Liver (tissue), 9 donors: ENCODE results near the gene GALNTL6. TPM values are rescaled to one million over a fixed set of nuclear protein-coding genes. Genes with fewer than 3 reads are reported as not detected.

Source experiments
- DNase-seq: peaks from one replicate; pipeline ENCODE4 v3.0.0-alpha.2; 2017; ENCODE audit warnings: low spot score
- H3K27ac ChIP-seq, 2 donors: one replicate each; pipeline ENCODE4 v1.7.0; 2013; ENCODE audit warnings: inconsistent platforms in 2 of 2, low read length in 2 of 2, control low read depth in 1 of 2, low read depth in 1 of 2, mild to moderate bottlenecking in 1 of 2
- H3K27me3 ChIP-seq, 4 donors: one replicate each; pipeline versions ENCODE4 v1.6.1 to v1.7.0; 2013; ENCODE audit warnings: low read length in 3 of 4, inconsistent platforms in 1 of 4, mild to moderate bottlenecking in 1 of 4, moderate library complexity in 1 of 4; ENCODE audit not compliant: control insufficient read depth in 4 of 4, insufficient read depth in 4 of 4
- H3K36me3 ChIP-seq, 4 donors: one replicate each; pipeline versions ENCODE4 v1.6.1 to v1.7.0; 2013; ENCODE audit warnings: low read length in 3 of 4, mild to moderate bottlenecking in 3 of 4, low read depth in 1 of 4, moderate library complexity in 1 of 4; ENCODE audit not compliant: control insufficient read depth in 4 of 4, insufficient read depth in 3 of 4
- H3K4me1 ChIP-seq, 4 donors: one replicate each; pipeline versions ENCODE4 v1.6.1 to v1.7.0; 2013; ENCODE audit warnings: low read length in 3 of 4, mild to moderate bottlenecking in 3 of 4, moderate library complexity in 1 of 4; ENCODE audit not compliant: control insufficient read depth in 4 of 4, insufficient read depth in 4 of 4
- H3K4me3 ChIP-seq, 3 donors: one replicate each; pipeline versions ENCODE4 v1.6.1 to v1.7.0; 2013; ENCODE audit warnings: low read length in 3 of 3, control low read depth in 1 of 3, low read depth in 1 of 3, mild to moderate bottlenecking in 1 of 3
- H3K9ac ChIP-seq, 2 donors: one replicate each; pipeline ENCODE4 v1.7.0; 2013; ENCODE audit warnings: low read length in 2 of 2, mild to moderate bottlenecking in 2 of 2, moderate library complexity in 2 of 2, control low read depth in 1 of 2, low read depth in 1 of 2
- H3K9me3 ChIP-seq, 4 donors: one replicate each; pipeline versions ENCODE4 v1.6.1 to v1.7.0; 2013; ENCODE audit warnings: low read length in 3 of 4; ENCODE audit not compliant: control insufficient read depth in 4 of 4
- EGR1 ChIP-seq, 2 donors: IDR thresholded peaks; 2 replicates each; pipeline ENCODE4 v1.6.1; 2016 to 2018; ENCODE audit warnings: antibody characterized with exemption in 2 of 2, low read depth in 2 of 2
- FOXA1 ChIP-seq: IDR thresholded peaks from 2 replicates; pipeline ENCODE4 v1.6.1; 2016; ENCODE audit warnings: antibody characterized with exemption
- FOXA2 ChIP-seq: IDR thresholded peaks from 2 replicates; pipeline ENCODE4 v1.6.1; 2016; ENCODE audit warnings: antibody characterized with exemption
- GABPA ChIP-seq, 2 donors: IDR thresholded peaks in 1 of 2; conservative IDR thresholded peaks in 1 of 2; 2 replicates each; pipeline ENCODE4 v1.6.1; 2016; ENCODE audit warnings: antibody characterized with exemption in 2 of 2, mild to moderate bottlenecking in 1 of 2, moderate library complexity in 1 of 2
- HNF4A ChIP-seq, 2 donors: conservative IDR thresholded peaks; 2 replicates each; pipeline ENCODE4 v1.6.1; 2016; ENCODE audit warnings: antibody characterized with exemption in 2 of 2, mild to moderate bottlenecking in 2 of 2
- HNF4G ChIP-seq: IDR thresholded peaks from 2 replicates; pipeline ENCODE4 v1.6.1; 2016; ENCODE audit warnings: antibody characterized with exemption
- JUND ChIP-seq, 2 donors: IDR thresholded peaks; 2 replicates each; pipeline ENCODE4 v1.6.1; 2016; ENCODE audit warnings: antibody characterized with exemption in 2 of 2
- NR2F2 ChIP-seq: IDR thresholded peaks from 2 replicates; pipeline ENCODE4 v1.6.1; 2016; ENCODE audit warnings: antibody characterized with exemption
- RAD21 ChIP-seq, 2 donors: IDR thresholded peaks; 2 replicates each; pipeline ENCODE4 v1.6.1; 2016; ENCODE audit warnings: antibody characterized with exemption in 2 of 2, mild to moderate bottlenecking in 2 of 2
- RXRA ChIP-seq, 2 donors: IDR thresholded peaks; 2 replicates each; pipeline ENCODE4 v1.6.1; 2017 to 2018; ENCODE audit warnings: antibody characterized with exemption in 2 of 2, mild to moderate bottlenecking in 1 of 2
- SP1 ChIP-seq: IDR thresholded peaks from 2 replicates; pipeline ENCODE4 v1.6.1; 2018; ENCODE audit warnings: antibody characterized with exemption, mild to moderate bottlenecking
- TAF1 ChIP-seq: conservative IDR thresholded peaks from 2 replicates; pipeline ENCODE4 v1.6.1; 2016; ENCODE audit warnings: antibody characterized with exemption, mild to moderate bottlenecking
- YY1 ChIP-seq: IDR thresholded peaks from 2 replicates; pipeline ENCODE4 v1.6.1; 2016; ENCODE audit warnings: antibody characterized with exemption, mild to moderate bottlenecking
- WGBS: extraction: QIAGEN DNeasy Blood & Tissue Kit; methylation state at CpG from one replicate; pipeline ENCODE4 v1.1.7; 2013; 5-methylcytosine and 5-hydroxymethylcytosine counted together
- polyA plus RNA-seq, 2 donors: library from polyadenylated mRNA; stranded (reverse) in 1 of 2; unstranded in 1 of 2; fragments of 200-250 nt in 1 of 2; fragments of >200 nt in 1 of 2; fragmentation: Nextera tagmentation in 1 of 2; extraction: Ambion mirVana in 1 of 2; gene quantifications; one replicate each; pipeline versions ENCODE4 v1.2.1 to v1.2.3, GENCODE V29; 2013 to 2015
- total RNA-seq, 2 donors: library from RNA; depleted of rRNA; stranded (reverse); fragments of >200 nt; gene quantifications; one replicate each; pipeline ENCODE4 v1.2.3, GENCODE V29; 2014
- TF ChIP-seq, protein P1 (sequence below): IDR thresholded peaks from 2 replicates; pipeline ENCODE4 v1.6.1; 2016; ENCODE audit warnings: antibody characterized with exemption
- TF ChIP-seq, protein P2 (sequence below): IDR thresholded peaks from 2 replicates; pipeline ENCODE4 v1.6.1; 2016; ENCODE audit warnings: antibody characterized with exemption
- TF ChIP-seq, protein P3 (sequence below): fragments of 150-350 bp; IDR thresholded peaks from 2 replicates; pipeline ENCODE4 v1.5.1; 2017; ENCODE audit warnings: improper control_type of control experiment, low read depth, low read length; ENCODE audit not compliant: missing input control
- TF ChIP-seq, protein P4 (sequence below): IDR thresholded peaks from 2 replicates; pipeline ENCODE4 v1.6.1; 2016; ENCODE audit warnings: antibody characterized with exemption, mild to moderate bottlenecking
- TF ChIP-seq, protein P5 (sequence below): IDR thresholded peaks from 2 replicates; pipeline ENCODE4 v1.6.1; 2016; ENCODE audit warnings: antibody characterized with exemption
- donor health status: healthy.
- donor health status: healthy.
- donor health status: healthy.
- donor health status: healthy.
- donor health status: healthy.

Gene GALNTL6
- total and polyA plus RNA-seq, 4 donors, result 0.06 to 0.08 TPM; not detected in 2

DNA sequence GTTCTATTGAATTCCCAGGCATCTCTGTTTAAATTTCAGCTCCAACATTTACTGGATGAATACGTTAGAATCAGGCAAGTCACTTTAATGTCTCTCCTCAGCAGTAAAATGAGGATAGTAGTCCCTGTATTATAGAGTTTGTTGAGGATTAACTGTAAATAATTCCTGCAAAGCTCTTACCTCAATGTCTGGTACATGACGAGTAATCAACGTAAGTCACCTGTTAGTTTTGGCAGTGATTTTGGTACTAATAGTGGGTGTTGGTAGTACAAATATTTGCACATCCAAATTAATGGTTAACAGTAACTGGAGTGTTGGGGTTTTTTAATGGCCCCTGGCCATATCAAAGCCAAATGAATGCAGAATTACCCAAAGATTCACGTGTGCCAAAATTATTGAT is 1165.6 kb downstream of the GALNTL6 start:
- no peak overlapping the region for H3K4me3 ChIP-seq
- 26% methylated on average over 4 of the region's 4 CpGs for WGBS
- no peak overlapping the region for H3K27ac ChIP-seq
- no peak for DNase-seq
- H3K9ac ChIP-seq, result no peak overlapping the region
- peak; percentile 45 for TF ChIP-seq FOXA2
- TF ChIP-seq GABPA (IDR thresholded peaks at IDR 0.05 in 1 of 2, conservative IDR thresholded peaks at IDR 0.05 in 1 of 2), result no peak
- peak in 1 of 2 donors; percentile 48 for TF ChIP-seq RXRA (IDR thresholded peaks at IDR 0.05)
- TF ChIP-seq NR2F2, result no peak
- TF ChIP-seq FOXA1, result peak; percentile 28
- TF ChIP-seq SP1, result peak; percentile 12
- TF ChIP-seq, protein P1, sequence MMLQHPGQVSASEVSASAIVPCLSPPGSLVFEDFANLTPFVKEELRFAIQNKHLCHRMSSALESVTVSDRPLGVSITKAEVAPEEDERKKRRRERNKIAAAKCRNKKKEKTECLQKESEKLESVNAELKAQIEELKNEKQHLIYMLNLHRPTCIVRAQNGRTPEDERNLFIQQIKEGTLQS, result no peak
- peak; percentile 74 for TF ChIP-seq YY1
- peak in 1 of 2 donors; percentile 44 for TF ChIP-seq HNF4A (conservative IDR thresholded peaks at IDR 0.05)
- TF ChIP-seq, protein P2, sequence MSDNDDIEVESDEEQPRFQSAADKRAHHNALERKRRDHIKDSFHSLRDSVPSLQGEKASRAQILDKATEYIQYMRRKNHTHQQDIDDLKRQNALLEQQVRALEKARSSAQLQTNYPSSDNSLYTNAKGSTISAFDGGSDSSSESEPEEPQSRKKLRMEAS, result no peak
- TF ChIP-seq RAD21 (IDR thresholded peaks at IDR 0.05), result peak in 1 of 2 donors; percentile 21
- TF ChIP-seq, protein P3, sequence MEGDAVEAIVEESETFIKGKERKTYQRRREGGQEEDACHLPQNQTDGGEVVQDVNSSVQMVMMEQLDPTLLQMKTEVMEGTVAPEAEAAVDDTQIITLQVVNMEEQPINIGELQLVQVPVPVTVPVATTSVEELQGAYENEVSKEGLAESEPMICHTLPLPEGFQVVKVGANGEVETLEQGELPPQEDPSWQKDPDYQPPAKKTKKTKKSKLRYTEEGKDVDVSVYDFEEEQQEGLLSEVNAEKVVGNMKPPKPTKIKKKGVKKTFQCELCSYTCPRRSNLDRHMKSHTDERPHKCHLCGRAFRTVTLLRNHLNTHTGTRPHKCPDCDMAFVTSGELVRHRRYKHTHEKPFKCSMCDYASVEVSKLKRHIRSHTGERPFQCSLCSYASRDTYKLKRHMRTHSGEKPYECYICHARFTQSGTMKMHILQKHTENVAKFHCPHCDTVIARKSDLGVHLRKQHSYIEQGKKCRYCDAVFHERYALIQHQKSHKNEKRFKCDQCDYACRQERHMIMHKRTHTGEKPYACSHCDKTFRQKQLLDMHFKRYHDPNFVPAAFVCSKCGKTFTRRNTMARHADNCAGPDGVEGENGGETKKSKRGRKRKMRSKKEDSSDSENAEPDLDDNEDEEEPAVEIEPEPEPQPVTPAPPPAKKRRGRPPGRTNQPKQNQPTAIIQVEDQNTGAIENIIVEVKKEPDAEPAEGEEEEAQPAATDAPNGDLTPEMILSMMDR, result no peak
- TF ChIP-seq EGR1 (IDR thresholded peaks at IDR 0.05; ENCODE audit: low read depth in 2 of 2), result no peak
- peak in 1 of 2 donors; percentile 27 for TF ChIP-seq JUND (IDR thresholded peaks at IDR 0.05)
- TF ChIP-seq, protein P4, sequence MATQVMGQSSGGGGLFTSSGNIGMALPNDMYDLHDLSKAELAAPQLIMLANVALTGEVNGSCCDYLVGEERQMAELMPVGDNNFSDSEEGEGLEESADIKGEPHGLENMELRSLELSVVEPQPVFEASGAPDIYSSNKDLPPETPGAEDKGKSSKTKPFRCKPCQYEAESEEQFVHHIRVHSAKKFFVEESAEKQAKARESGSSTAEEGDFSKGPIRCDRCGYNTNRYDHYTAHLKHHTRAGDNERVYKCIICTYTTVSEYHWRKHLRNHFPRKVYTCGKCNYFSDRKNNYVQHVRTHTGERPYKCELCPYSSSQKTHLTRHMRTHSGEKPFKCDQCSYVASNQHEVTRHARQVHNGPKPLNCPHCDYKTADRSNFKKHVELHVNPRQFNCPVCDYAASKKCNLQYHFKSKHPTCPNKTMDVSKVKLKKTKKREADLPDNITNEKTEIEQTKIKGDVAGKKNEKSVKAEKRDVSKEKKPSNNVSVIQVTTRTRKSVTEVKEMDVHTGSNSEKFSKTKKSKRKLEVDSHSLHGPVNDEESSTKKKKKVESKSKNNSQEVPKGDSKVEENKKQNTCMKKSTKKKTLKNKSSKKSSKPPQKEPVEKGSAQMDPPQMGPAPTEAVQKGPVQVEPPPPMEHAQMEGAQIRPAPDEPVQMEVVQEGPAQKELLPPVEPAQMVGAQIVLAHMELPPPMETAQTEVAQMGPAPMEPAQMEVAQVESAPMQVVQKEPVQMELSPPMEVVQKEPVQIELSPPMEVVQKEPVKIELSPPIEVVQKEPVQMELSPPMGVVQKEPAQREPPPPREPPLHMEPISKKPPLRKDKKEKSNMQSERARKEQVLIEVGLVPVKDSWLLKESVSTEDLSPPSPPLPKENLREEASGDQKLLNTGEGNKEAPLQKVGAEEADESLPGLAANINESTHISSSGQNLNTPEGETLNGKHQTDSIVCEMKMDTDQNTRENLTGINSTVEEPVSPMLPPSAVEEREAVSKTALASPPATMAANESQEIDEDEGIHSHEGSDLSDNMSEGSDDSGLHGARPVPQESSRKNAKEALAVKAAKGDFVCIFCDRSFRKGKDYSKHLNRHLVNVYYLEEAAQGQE, result peak; percentile 49
- TF ChIP-seq HNF4G, result no peak
- TF ChIP-seq TAF1, result no peak
- TF ChIP-seq, protein P5, sequence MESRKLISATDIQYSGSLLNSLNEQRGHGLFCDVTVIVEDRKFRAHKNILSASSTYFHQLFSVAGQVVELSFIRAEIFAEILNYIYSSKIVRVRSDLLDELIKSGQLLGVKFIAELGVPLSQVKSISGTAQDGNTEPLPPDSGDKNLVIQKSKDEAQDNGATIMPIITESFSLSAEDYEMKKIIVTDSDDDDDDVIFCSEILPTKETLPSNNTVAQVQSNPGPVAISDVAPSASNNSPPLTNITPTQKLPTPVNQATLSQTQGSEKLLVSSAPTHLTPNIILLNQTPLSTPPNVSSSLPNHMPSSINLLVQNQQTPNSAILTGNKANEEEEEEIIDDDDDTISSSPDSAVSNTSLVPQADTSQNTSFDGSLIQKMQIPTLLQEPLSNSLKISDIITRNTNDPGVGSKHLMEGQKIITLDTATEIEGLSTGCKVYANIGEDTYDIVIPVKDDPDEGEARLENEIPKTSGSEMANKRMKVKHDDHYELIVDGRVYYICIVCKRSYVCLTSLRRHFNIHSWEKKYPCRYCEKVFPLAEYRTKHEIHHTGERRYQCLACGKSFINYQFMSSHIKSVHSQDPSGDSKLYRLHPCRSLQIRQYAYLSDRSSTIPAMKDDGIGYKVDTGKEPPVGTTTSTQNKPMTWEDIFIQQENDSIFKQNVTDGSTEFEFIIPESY, result peak; percentile 11
- peaks cover 0 to 16% (median 9%) of the 10 kb centered on the region in 4 donors for H3K4me1 ChIP-seq
- no peaks in the 10 kb centered on the region for H3K36me3 ChIP-seq
- peaks cover 0 to 5% (median 1%) of the 10 kb centered on the region in 4 donors for H3K27me3 ChIP-seq
- H3K9me3 ChIP-seq, result no peaks in the 10 kb centered on the region
